Measurements from ENCODE around the gene CREBBP. TPM values are rescaled to one million over a fixed set of nuclear protein-coding genes. Genes with fewer than 3 reads are reported as not detected.
"Not testable (repeated sequence)": the region's sequence is repeated elsewhere in the genome, so short reads cannot be mapped to it uniquely, and the experiment has no call there.

The CREBBP gene
- polyA plus RNA-seq, 4 donors: 57.7 to 98.5 (median 78.3) TPM

GRCh38 chr16:3725276-3725675, 155.2 kb downstream of the CREBBP start:
- no peak for DNase-seq (ENCODE audit: low read depth in 4 of 4, low spot score in 2 of 4)

- DNase-seq (ENCODE audit: low read depth in 4 of 4, low spot score in 2 of 4): no peak
Observed at GRCh38 chr16:3722508-3722907, 158.0 kb downstream of the CREBBP start.

GRCh38 chr16:3720418-3720817, 160.1 kb downstream of the CREBBP start:
- DNase-seq (ENCODE audit: low read depth in 4 of 4, low spot score in 2 of 4): no peak

GRCh38 chr16:3718628-3719027, 161.9 kb downstream of the CREBBP start:
- DNase-seq (ENCODE audit: low read depth in 4 of 4, low spot score in 2 of 4): no peak

- DNase-seq (ENCODE audit: low read depth in 4 of 4, low spot score in 2 of 4): no peak
Observed at GRCh38 chr16:3718019-3718391, 162.5 kb downstream of the CREBBP start.

GRCh38 chr16:3717235-3718018, 163.1 kb downstream of the CREBBP start, which contains the start of gene TRAP1:
TSS of gene TRAP1 (minus strand) at chr16:3717524. CDS start at chr16:3717508, 16 bp downstream.
- DNase-seq (ENCODE audit: low read depth in 4 of 4, low spot score in 2 of 4): peak in 3 of 4 donors; percentile 50 to 63 (median 60)

- DNase-seq (ENCODE audit: low read depth in 4 of 4, low spot score in 2 of 4): peak in 1 of 4 donors; percentile 15
Observed at GRCh38 chr16:3716831-3717234, 163.7 kb downstream of the CREBBP start.

- DNase-seq (ENCODE audit: low read depth in 4 of 4, low spot score in 2 of 4): no peak
Observed at GRCh38 chr16:3715430-3715829, 165.1 kb downstream of the CREBBP start.

- not testable (repeated sequence) for DNase-seq (ENCODE audit: low read depth in 4 of 4, low spot score in 2 of 4)
Observed at GRCh38 chr16:3714378-3714777, 166.1 kb downstream of the CREBBP start.

- DNase-seq (ENCODE audit: low read depth in 4 of 4, low spot score in 2 of 4): no peak
Observed at GRCh38 chr16:3713587-3714242, 166.8 kb downstream of the CREBBP start.

- DNase-seq (ENCODE audit: low read depth in 4 of 4, low spot score in 2 of 4): no peak
Observed at GRCh38 chr16:3712861-3713372, 167.6 kb downstream of the CREBBP start.

- no peak for DNase-seq (ENCODE audit: low read depth in 4 of 4, low spot score in 2 of 4)
Observed at GRCh38 chr16:3706253-3707012, 174.1 kb downstream of the CREBBP start.

GRCh38 chr16:3702082-3702481, 178.4 kb downstream of the CREBBP start:
- no peak for DNase-seq (ENCODE audit: low read depth in 4 of 4, low spot score in 2 of 4)

GRCh38 chr16:3701531-3701930, 179.0 kb downstream of the CREBBP start:
- DNase-seq (ENCODE audit: low read depth in 4 of 4, low spot score in 2 of 4): no peak

- DNase-seq (ENCODE audit: low read depth in 4 of 4, low spot score in 2 of 4): no peak
Observed at GRCh38 chr16:3698941-3699340, 181.6 kb downstream of the CREBBP start.

GRCh38 chr16:3696425-3697218, 183.9 kb downstream of the CREBBP start:
- DNase-seq (ENCODE audit: low read depth in 4 of 4, low spot score in 2 of 4): no peak

- no peak for DNase-seq (ENCODE audit: low read depth in 4 of 4, low spot score in 2 of 4)
Observed at GRCh38 chr16:3695610-3696369, 184.7 kb downstream of the CREBBP start.

GRCh38 chr16:3694051-3694450, 186.5 kb downstream of the CREBBP start:
- no peak for DNase-seq (ENCODE audit: low read depth in 4 of 4, low spot score in 2 of 4)

GRCh38 chr16:3691761-3692160, 188.8 kb downstream of the CREBBP start:
- DNase-seq (ENCODE audit: low read depth in 4 of 4, low spot score in 2 of 4): no peak
